Measurements from ENCODE around the gene ZNF592.

DNA sequence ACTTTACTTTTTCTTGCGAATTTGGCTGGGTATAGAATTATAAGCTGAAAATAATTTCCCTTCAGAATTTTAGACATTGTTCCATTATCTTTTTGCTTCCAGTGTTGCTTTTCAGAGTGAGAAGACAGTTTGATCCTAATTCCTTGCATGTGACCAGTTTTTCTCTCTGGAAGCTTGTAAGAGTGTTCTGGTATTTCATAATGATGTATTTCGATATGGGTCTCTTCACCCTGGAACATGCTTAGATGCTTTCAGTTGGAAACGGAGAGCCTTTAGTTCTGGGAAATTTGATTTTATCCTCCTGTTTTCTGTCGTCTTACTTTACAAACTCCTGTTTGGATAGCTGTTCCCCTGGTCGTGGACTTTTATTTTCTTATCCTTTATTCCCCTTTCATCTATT is 82.6 kb downstream of the ZNF592 start:
- TF ChIP-seq CTCF (IDR thresholded peaks at IDR 0.05; ENCODE audit: insufficient read depth, low read length) (no peak), POLR2AphosphoS5 (IDR thresholded peaks at IDR 0.05; ENCODE audit: low read depth) (no peak), REST (IDR thresholded peaks at IDR 0.05; ENCODE audit: insufficient replicate concordance, low read depth) (no peak)

Measured in HL-60 (cell line).